IMR-90 (cell line): ENCODE measurements around the gene ANO9. TPM values are rescaled to one million over a fixed set of nuclear protein-coding genes. Genes with fewer than 3 reads are reported as not detected.

Experiments
- ATAC-seq: fragments of 200-7000 bp; cut with Tn5 transposase; 2 replicates; pipeline ENCODE4 v1.9.1; 2020; ENCODE audit warnings: low read depth, mild to moderate bottlenecking, moderate library complexity
- BruUV-seq: library from RNA; stranded (reverse); fragments of 400-500 nt; replicated peaks from 2 replicates; lab custom pipeline; 2021; lab: Mats Ljungman, UMichigan
- CTCF ChIA-PET: fragments of 300-600 bp; formaldehyde crosslinking; extraction: SDS; loops from one replicate; lab custom pipeline; 2021; ENCODE audit warnings: antibody characterized with exemption; lab: Yijun Ruan, JAX
- POLR2A ChIA-PET: fragments of 300-600 bp; sonication (Branson Sonifier 250); formaldehyde crosslinking; loops from one replicate; lab custom pipeline; 2022; ENCODE audit warnings: antibody characterized with exemption; ENCODE audit not compliant: unreplicated experiment; lab: Charles Lee
- DNase-seq: peaks from one replicate; pipeline ENCODE4 v3.0.0; 2013
- H2AFZ ChIP-seq: replicated peaks from 2 replicates; pipeline ENCODE3; 2013; ENCODE audit warnings: low read length, mild to moderate bottlenecking; ENCODE audit not compliant: poor library complexity
- H2AK5ac ChIP-seq: 2 replicates; pipeline ENCODE4 v1.6.1; 2013; ENCODE audit warnings: low read depth, low read length, inconsistent platforms
- H2AK9ac ChIP-seq: replicated peaks from 2 replicates; pipeline ENCODE3; 2013; ENCODE audit warnings: mild to moderate bottlenecking, low read depth, low read length, moderate library complexity; ENCODE audit not compliant: poor library complexity
- H2BK120ac ChIP-seq: 2 replicates; pipeline ENCODE4 v1.6.1; 2013; ENCODE audit warnings: low read depth, low read length, inconsistent platforms
- H2BK15ac ChIP-seq: 3 replicates; pipeline ENCODE4 v1.6.1; 2013; ENCODE audit warnings: low read depth, low read length, inconsistent platforms
- H2BK20ac ChIP-seq: 2 replicates; pipeline ENCODE4 v1.6.1; 2013; ENCODE audit warnings: low read depth, mild to moderate bottlenecking, inconsistent platforms, low read length, moderate library complexity
- H2BK5ac ChIP-seq: 2 replicates; pipeline ENCODE4 v1.6.1; 2013; ENCODE audit warnings: mild to moderate bottlenecking, low read depth, low read length, inconsistent platforms; ENCODE audit not compliant: poor library complexity, severe bottlenecking
- H3K14ac ChIP-seq: replicated peaks from 2 replicates; pipeline ENCODE4 v1.6.1; 2013; ENCODE audit warnings: low read depth, low read length, inconsistent platforms
- H3K18ac ChIP-seq: 2 replicates; pipeline ENCODE4 v1.6.1; 2013; ENCODE audit warnings: low read depth, low read length, control low read depth
- H3K23ac ChIP-seq: 2 replicates; pipeline ENCODE4 v1.6.1; 2013; ENCODE audit warnings: low read depth, low read length, inconsistent platforms
- H3K27ac ChIP-seq: 2 replicates; pipeline ENCODE4 v1.5.1; 2013; ENCODE audit warnings: mild to moderate bottlenecking, control low read depth, low read length; ENCODE audit not compliant: insufficient read depth
- H3K27me3 ChIP-seq: 2 replicates; pipeline ENCODE4 v1.6.1; 2013; ENCODE audit warnings: low read length; ENCODE audit not compliant: control insufficient read depth, insufficient read depth
- H3K36me3 ChIP-seq: 2 replicates; pipeline ENCODE4 v1.6.1; 2013; ENCODE audit warnings: low read length, mixed read lengths; ENCODE audit not compliant: control insufficient read depth, insufficient read depth
- H3K4ac ChIP-seq: 2 replicates; pipeline ENCODE4 v1.6.1; 2013; ENCODE audit warnings: low read depth, low read length, inconsistent platforms
- H3K4me1 ChIP-seq: 2 replicates; pipeline ENCODE4 v1.6.1; 2013; ENCODE audit warnings: low read length, mixed read lengths; ENCODE audit not compliant: control insufficient read depth, insufficient read depth
- H3K4me2 ChIP-seq: 2 replicates; pipeline ENCODE4 v1.6.1; 2013; ENCODE audit warnings: low read depth, mild to moderate bottlenecking, control low read depth, low read length, moderate library complexity
- H3K4me3 ChIP-seq: 2 replicates; pipeline ENCODE4 v1.5.1; 2013; ENCODE audit warnings: low read depth, mild to moderate bottlenecking, control low read depth, low read length, moderate library complexity; ENCODE audit not compliant: insufficient read depth
- H3K56ac ChIP-seq: 2 replicates; pipeline ENCODE4 v1.6.1; 2013; ENCODE audit warnings: low read length, inconsistent platforms; ENCODE audit not compliant: insufficient read depth; ENCODE audit errors: extremely low read depth
- H3K79me1 ChIP-seq, 2 experiments: 2 replicates each; pipeline ENCODE4 v1.6.1; 2013; ENCODE audit warnings: low read length in 2 of 2, inconsistent platforms in 1 of 2, low read depth in 1 of 2
- H3K9ac ChIP-seq: 2 replicates; pipeline ENCODE4 v1.6.1; 2013; ENCODE audit warnings: low read depth, low read length, control low read depth
- H3K9me1 ChIP-seq: 2 replicates; pipeline ENCODE4 v1.6.1; 2013; ENCODE audit warnings: low read length, inconsistent platforms; ENCODE audit not compliant: insufficient read depth
- H3K9me3 ChIP-seq: 2 replicates; pipeline ENCODE4 v1.6.1; 2013; ENCODE audit warnings: low read length; ENCODE audit not compliant: control insufficient read depth, insufficient read depth
- H4K20me1 ChIP-seq: 2 replicates; pipeline ENCODE4 v1.6.1; 2013; ENCODE audit warnings: low read length, inconsistent platforms; ENCODE audit not compliant: insufficient read depth
- H4K5ac ChIP-seq: 2 replicates; pipeline ENCODE4 v1.6.1; 2013; ENCODE audit warnings: mild to moderate bottlenecking, low read depth, low read length, control low read depth
- H4K8ac ChIP-seq, 2 experiments: 2 replicates each; pipeline ENCODE4 v1.6.1; 2013; ENCODE audit warnings: low read depth in 2 of 2, low read length in 2 of 2, control low read depth in 1 of 2, inconsistent platforms in 1 of 2
- H4K91ac ChIP-seq: 2 replicates; pipeline ENCODE4 v1.6.1; 2013; ENCODE audit warnings: low read depth, low read length, inconsistent platforms; ENCODE audit not compliant: insufficient read depth
- CHD1 ChIP-seq: IDR thresholded peaks from 2 replicates; pipeline ENCODE4 v1.6.1; 2012; ENCODE audit warnings: low read depth, low read length, improper control_type of control experiment
- MAZ ChIP-seq: IDR thresholded peaks from 2 replicates; pipeline ENCODE4 v1.6.1; 2012; ENCODE audit warnings: low read depth, mild to moderate bottlenecking, low read length, improper control_type of control experiment, moderate library complexity, borderline replicate concordance
- MXI1 ChIP-seq: IDR thresholded peaks from 2 replicates; pipeline ENCODE4 v1.6.1; 2012; ENCODE audit warnings: low read depth, mild to moderate bottlenecking, low read length, moderate library complexity, borderline replicate concordance
- RAD21 ChIP-seq: IDR thresholded peaks from 2 replicates; pipeline ENCODE4 v1.6.1; 2012; ENCODE audit warnings: low read length, improper control_type of control experiment
- WGBS, 2 experiments: methylation state at CpG; one replicate each; pipeline versions ENCODE4 v1.1.5 to v1.1.7; 2013; ENCODE audit warnings: missing lambda C conversion rate in 2 of 2; ENCODE audit not compliant: insufficient read length in 1 of 2; ENCODE audit errors: extremely low coverage in 2 of 2; 5-methylcytosine and 5-hydroxymethylcytosine counted together
- dilution Hi-C: fragments of 300-500 bp; cut with HindIII; formaldehyde crosslinking; loops from one replicate; pipeline ENCODE4 v1.14.3; 2018; ENCODE audit warnings: low sequenced_read_pairs; ENCODE audit not compliant: unreplicated experiment
- in situ Hi-C: fragments of 300-500 bp; cut with MboI; formaldehyde crosslinking; loops from 3 replicates; pipeline ENCODE4 v1.14.3; 2019; ENCODE audit warnings: low sequenced_read_pairs, inconsistent platforms, mixed read lengths
- intact Hi-C: fragments of 100-400 bp; cut with micrococcal nuclease; formaldehyde crosslinking; loops from 2 replicates; pipeline ENCODE4 v1.10.0; 2022
- polyA plus RNA-seq, 3 experiments: library from polyadenylated mRNA; depleted of rRNA; stranded (reverse); fragments of >200 nt; gene quantifications; 2 replicates each; pipeline ENCODE4 v1.2.3, GENCODE V29; 2012; ENCODE audit warnings: low replicate concordance in 1 of 3
- total RNA-seq: library from RNA; depleted of rRNA; stranded (reverse); fragments of >200 nt; gene quantifications from 2 replicates; pipeline ENCODE4 v1.2.3, GENCODE V29; 2012
- TF ChIP-seq, protein P1 (sequence below): fragments of 150-350 bp; IDR thresholded peaks from 2 replicates; pipeline ENCODE4 v1.6.1; 2017; ENCODE audit warnings: mild to moderate bottlenecking, antibody characterized with exemption, low read length, low read depth

ANO9 gene
- total and polyA plus RNA-seq, 2 of the 4 experiments (the other 2 are of a cell fraction): not detected

DNA sequence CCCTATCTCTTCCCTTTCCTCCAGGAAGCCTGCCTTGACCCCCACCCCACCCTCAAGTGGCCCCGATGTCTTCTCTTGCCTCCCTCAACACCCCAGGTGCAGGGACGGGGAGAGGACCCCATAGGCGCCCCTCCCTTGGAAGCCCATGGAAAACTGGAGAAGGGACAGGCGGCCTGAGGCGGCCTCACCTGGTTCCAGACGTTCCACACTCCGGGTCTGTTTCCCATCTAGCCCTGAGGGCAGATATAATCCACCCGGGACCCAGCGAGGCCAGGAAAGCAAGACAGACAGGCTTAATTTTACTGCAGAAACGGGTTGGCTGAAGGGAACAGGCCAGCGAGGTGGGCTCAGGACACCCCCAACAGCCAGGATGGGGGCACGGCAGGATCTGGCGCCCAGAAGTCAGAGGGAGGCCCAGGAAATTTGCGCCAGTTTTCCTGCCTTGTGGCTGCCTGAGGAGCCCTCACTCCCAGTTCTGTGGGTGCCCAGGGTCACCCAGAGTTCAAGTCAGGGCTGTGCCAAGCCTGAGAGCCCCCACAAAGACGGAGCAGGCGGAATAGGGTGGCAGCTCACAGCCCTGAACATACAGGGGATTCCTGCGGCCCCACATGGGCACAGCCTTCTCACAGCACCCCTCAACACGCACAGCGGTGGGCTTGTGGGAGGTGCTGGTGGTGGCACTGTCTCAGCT, 24.0 kb downstream of the ANO9 start:
- H3K56ac ChIP-seq: no peak overlapping the region
- no peak overlapping the region for H3K4me2 ChIP-seq
- WGBS, 2 experiments: 50% methylated on average over 10 of the region's 19 CpGs; no CpG with 5 or more reads in 1 of the 2 experiments
- H3K4ac ChIP-seq: no peak overlapping the region
- in situ Hi-C loops (no loop called here), intact Hi-C loops (no loop called here), dilution Hi-C loops (no loop called here)
- no peak overlapping the region for H4K91ac ChIP-seq
- DNase-seq: no peak
- BruUV-seq: no TSS peak
- peaks cover 38% of the 10 kb centered on the region for H3K27me3 ChIP-seq
- no peak overlapping the region for H2AK5ac ChIP-seq
- no peak overlapping the region for H3K14ac ChIP-seq
- H2AFZ ChIP-seq: no peak overlapping the region
- no peak overlapping the region for H2BK15ac ChIP-seq
- 0 out of 2 replicates have a peak, but pooled peaks cover 5% of the 10 kb centered on the region for H3K9me1 ChIP-seq
- H3K4me3 ChIP-seq: no peak overlapping the region
- H2BK5ac ChIP-seq: no peak overlapping the region
- peaks cover 14% of the 10 kb centered on the region for H3K4me1 ChIP-seq
- no peak for ATAC-seq
- no peak overlapping the region for H4K8ac ChIP-seq
- no peaks in the 10 kb centered on the region for H3K36me3 ChIP-seq
- ChIA-PET CTCF (no interaction called here), POLR2A (no interaction called here)
- H4K5ac ChIP-seq: no peak overlapping the region
- no peak overlapping the region for H2AK9ac ChIP-seq
- H3K27ac ChIP-seq: no peak overlapping the region
- H3K9me3 ChIP-seq: no peaks in the 10 kb centered on the region
- H2BK20ac ChIP-seq: no peak overlapping the region
- H3K18ac ChIP-seq: no peak overlapping the region
- no peaks in the 10 kb centered on the region for H3K79me1 ChIP-seq
- TF ChIP-seq CHD1 (no peak), MXI1 (no peak), MAZ (no peak), RAD21 (no peak)
- TF ChIP-seq, protein P1, sequence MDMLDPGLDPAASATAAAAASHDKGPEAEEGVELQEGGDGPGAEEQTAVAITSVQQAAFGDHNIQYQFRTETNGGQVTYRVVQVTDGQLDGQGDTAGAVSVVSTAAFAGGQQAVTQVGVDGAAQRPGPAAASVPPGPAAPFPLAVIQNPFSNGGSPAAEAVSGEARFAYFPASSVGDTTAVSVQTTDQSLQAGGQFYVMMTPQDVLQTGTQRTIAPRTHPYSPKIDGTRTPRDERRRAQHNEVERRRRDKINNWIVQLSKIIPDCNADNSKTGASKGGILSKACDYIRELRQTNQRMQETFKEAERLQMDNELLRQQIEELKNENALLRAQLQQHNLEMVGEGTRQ: no peak
- H3K9ac ChIP-seq: no peak overlapping the region
- H3K23ac ChIP-seq: no peak overlapping the region
- no peaks in the 10 kb centered on the region for H4K20me1 ChIP-seq
- H2BK120ac ChIP-seq: no peak overlapping the region
